DMS 273 treated with DMSO at 0.1 percent for 48 hours (cell line): ENCODE measurements around the gene FERMT1.
"Not testable (repeated sequence)": the region's sequence is repeated elsewhere in the genome, so short reads cannot be mapped to it uniquely, and the experiment has no call there.

Source experiments
- DNase-seq: peaks from one replicate; lab custom pipeline; 2025; lab: John Stamatoyannopoulos, UW

The FERMT1 gene

DNA sequence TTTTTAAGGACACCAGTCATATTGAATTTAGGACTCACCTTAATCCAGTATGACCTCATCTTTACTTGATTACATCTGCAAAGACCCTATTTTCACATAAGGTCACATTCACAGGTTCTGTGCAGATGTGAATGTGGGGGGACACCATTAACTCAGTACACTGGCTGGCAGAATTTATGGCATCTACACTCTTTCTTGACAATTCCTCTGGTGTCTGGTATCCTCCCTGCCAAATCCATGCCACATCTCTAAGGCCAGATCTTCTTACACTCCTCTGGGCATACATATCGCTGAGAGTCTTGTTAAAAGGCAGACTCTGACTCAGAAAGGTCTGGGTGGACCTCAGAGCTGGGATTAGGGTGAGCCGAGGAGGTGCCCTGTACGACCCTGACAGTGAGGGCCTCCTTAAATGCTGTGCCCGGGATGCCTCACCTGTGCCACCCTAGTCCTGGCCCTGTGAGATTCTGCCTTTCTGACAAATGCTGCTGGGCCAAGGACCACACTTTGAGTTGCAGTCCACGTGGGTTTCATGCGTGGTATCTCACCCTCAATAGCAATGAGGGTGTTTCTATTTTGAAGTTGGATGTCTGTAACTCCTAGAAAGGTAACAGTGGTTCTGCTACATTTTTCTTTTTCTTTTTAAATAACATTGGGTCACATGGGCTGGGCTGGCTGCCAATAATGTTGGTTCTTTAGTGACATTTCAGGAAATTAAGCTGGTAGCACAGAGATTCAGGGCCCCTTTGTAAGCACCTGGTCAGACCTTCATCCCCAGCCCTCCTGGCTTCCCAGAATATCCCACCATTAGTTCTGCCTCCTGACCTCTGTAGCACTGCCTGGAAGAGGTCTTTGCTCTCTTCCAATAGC lies 51.8 kb downstream of the FERMT1 start:
- DNase-seq = no peak

DNA sequence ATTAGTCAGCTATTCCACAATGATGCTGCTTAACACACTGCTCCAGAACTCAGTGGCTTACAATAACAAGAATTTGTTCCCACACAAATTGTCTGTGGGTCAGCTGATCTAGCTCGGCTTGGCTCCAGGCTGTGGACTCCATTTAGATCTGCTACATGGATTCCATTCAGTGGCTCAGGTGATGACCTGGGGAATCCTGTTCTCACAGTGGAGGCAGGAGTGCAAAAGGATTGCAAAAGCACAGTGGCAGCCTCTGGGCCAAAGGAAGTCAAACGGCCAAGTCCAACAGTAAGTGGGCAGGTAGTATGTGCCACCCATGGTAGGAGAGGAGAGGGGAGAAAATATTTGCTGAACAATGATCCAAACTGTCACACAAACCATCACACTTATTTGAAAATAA lies 53.2 kb downstream of the FERMT1 start:
- DNase-seq = no peak

GRCh38 chr20:6067763-6068318 lies 55.0 kb downstream of the FERMT1 start:
- no peak for DNase-seq

DNA sequence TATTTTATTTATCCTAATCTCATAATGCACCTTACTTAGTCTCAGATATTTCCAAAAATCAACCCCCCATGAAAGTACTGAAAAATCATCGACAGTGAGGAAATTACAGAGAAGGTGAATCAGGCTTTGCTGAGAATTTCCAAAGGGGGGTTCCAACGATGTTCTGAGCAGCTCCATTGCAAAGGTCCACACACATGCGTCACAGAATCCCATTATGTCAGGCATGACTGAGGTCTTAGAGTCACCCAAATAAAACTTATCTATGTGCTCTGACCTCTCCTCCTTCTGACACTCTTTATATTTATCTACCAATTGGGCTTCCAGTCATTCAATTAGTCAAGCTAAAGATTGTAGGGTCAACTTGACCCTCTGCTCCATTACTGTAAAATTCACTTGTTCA lies 56.2 kb downstream of the FERMT1 start:
- DNase-seq = no peak

DNA sequence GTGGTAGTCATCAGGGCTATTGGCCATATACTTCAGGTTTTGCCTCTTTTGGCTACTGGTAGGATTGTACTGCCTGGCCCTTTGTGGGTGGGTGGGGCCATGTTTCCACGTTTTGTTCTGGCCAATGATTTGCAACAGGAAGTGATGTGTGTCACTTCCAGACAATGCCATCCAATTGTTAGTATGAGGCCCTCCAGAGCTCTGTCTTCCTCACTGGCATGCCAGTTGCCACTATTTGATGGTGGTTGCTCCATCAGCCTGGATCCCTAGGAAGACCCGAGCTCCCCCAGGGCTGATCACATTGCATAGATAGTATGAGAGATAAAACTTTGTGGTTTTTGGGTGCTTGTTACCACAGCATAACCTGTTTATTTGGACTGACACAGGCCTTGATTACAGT lies 61.3 kb downstream of the FERMT1 start:
- DNase-seq = no peak

DNA sequence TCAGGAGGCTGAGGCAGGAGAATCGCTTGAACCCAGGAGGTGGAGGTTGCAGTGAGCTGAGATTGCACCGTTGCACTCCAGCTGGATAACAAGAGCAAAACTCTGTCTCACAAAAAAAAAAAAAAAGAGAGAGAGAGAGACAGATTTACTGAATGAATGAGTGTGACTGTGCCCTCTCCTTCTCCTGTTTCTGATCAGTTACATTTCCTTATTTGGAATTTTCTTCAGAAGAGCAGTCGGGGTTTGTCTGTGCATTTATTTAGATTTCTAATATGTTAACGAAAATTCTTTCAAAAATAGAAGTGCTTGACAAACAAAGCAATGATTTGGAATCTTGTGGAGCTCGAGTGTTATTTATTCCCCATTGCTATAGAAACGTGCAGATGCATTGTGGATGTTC lies 62.6 kb downstream of the FERMT1 start:
- DNase-seq = no peak

DNA sequence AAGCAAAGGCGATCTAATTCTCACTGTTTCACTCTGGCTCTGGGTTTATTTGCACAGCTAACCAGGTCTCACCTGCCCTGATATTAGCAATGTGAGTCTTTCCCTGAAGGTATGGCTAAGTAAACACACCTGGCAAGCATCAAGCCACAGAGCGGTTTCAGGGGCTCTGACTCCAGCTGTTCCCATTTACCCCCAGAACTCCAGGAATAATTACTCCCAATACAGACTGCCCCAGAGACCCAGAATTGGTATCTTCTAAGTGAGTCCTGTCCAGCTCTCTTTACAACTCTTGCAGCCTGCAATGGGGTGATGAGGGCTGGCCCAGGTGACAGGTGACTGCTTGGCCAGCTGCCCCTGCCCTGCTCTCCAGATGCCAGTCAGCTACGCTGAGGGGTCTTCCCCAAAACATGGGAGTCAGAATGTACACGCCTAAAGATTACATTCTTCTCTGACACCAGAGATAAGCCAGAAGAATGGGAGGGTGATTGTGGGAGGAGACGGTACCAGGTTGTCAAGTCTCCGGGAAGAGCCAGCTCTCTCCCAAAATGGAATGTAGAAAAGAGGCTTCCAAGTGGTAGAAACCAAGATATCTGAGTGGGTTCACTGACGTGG lies 64.0 kb downstream of the FERMT1 start:
- no peak for DNase-seq

DNA sequence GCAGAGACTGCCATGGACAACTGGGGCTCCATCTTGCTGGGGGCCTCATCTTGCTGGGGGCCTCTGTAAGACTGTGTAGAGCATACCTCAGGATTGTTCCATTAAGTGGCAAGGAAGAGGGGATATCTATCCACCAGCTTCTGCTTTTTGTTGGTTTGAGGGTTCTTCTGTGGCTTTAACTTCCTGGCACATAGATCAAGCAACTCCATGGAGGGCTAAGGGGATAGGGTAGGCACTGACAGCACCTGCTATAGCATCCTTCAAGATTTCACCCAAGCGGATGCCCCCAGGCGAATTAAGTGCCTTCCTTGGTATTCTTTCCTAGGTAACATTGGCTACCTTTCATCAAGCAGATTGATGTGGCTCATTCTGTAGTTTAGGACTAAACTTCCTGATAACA lies 65.1 kb downstream of the FERMT1 start:
- no peak for DNase-seq

- DNase-seq = no peak
These were observed 65.7 kb downstream of the FERMT1 start for GRCh38 chr20:6057139-6057538.

- DNase-seq = no peak
These were observed 66.8 kb downstream of the FERMT1 start for GRCh38 chr20:6055981-6056569.

- no peak for DNase-seq
These were observed 67.6 kb downstream of the FERMT1 start for GRCh38 chr20:6055161-6055783.

GRCh38 chr20:6054689-6055051 lies 68.2 kb downstream of the FERMT1 start:
- not testable (repeated sequence) for DNase-seq

GRCh38 chr20:6053776-6054688 lies 68.8 kb downstream of the FERMT1 start, which contains the start of gene LRRN4:
TSS of gene LRRN4 (minus strand) at chr20:6054060. CDS start at chr20:6052799, 1,261 bp downstream.
- DNase-seq = peak; percentile 45

- no peak for DNase-seq
These were observed 69.6 kb downstream of the FERMT1 start for GRCh38 chr20:6053064-6053775.

GRCh38 chr20:6051505-6051904 lies 71.3 kb downstream of the FERMT1 start:
- no peak for DNase-seq

DNA sequence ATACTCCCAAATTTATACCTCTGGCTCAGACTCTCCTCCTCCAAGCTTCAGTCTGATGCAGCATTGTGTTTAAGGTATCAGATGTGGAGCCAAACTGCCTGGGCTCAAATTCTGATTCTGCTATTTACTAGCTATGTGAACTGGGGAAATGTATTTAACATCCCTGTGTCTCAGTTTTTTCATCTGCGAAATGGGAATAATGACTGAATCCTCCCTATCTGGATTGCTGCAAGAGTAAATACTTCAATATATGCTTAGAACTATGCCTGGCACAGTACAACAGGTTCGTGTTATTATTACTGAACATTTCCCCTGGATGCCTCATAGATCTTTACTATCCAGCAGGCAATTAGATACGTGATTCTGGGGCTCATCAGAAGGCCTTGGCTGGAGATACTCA lies 74.4 kb downstream of the FERMT1 start:
- no peak for DNase-seq

- DNase-seq = no peak
These were observed 76.4 kb downstream of the FERMT1 start for GRCh38 chr20:6046432-6046831.

DNA sequence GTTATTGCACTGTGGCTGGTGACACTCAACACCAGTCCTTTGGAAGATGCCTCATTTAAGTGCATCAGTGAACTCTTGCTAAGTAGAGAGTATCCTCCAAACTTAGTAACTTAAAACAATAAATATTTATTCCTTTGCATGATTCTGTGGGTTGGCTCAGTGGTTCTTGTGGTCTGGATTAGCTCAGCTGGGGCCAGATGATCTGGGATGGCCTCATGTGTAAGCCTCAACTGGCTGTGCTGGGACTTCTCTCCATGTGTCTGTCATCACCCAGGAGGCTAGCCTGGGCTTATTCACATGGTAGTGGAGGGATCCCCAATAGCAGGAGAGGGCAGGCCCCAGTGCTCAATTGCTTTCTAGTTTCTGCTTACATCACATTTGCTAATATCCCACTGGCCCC lies 77.3 kb downstream of the FERMT1 start:
- no peak for DNase-seq

GRCh38 chr20:6044115-6044514 lies 78.7 kb downstream of the FERMT1 start:
- DNase-seq = peak; percentile 16

GRCh38 chr20:6041808-6042265 lies 81.0 kb downstream of the FERMT1 start:
- DNase-seq = no peak
